GM23338 (cell line): ENCODE data around the gene FMC1. TPM values are rescaled to one million over a fixed set of nuclear protein-coding genes. Genes with fewer than 3 reads are reported as not detected.
A peak's percentile ranks its signal among the peaks of the same experiment; 100 is the strongest.

Experiments used
- ATAC-seq: fragments of 200-7000 bp; cut with Tn5 transposase; 3 replicates; pipeline ENCODE4 v1.9.1; 2020
- DNase-seq: peaks from one replicate; pipeline ENCODE4 v3.0.0-alpha.2; 2015; ENCODE audit warnings: low spot score
- H2AFZ ChIP-seq: fragments of 200-600 bp; sonication (generic); 2 replicates; pipeline ENCODE4 v1.8.0; 2016; ENCODE audit warnings: antibody characterized with exemption, mild to moderate bottlenecking, moderate library complexity
- H3F3A ChIP-seq: fragments of 200-600 bp; sonication (generic); replicated peaks from 2 replicates; pipeline ENCODE4 v1.8.0; 2017; ENCODE audit warnings: antibody characterized with exemption, mixed run types, low read depth
- H3K27ac ChIP-seq: fragments of 200-600 bp; sonication (generic); 2 replicates; pipeline ENCODE4 v1.6.1; 2016; ENCODE audit warnings: low read depth
- H3K27me3 ChIP-seq: fragments of 200-600 bp; sonication (generic); 2 replicates; pipeline ENCODE4 v1.8.0; 2016; ENCODE audit warnings: mild to moderate bottlenecking, mixed run types, moderate library complexity; ENCODE audit not compliant: insufficient read depth
- H3K36me3 ChIP-seq: fragments of 200-600 bp; sonication (generic); 2 replicates; pipeline ENCODE4 v1.8.0; 2016; ENCODE audit warnings: mild to moderate bottlenecking; ENCODE audit not compliant: insufficient read depth
- H3K4me1 ChIP-seq: fragments of 200-600 bp; sonication (generic); 2 replicates; pipeline ENCODE4 v1.8.0; 2016; ENCODE audit warnings: mild to moderate bottlenecking, moderate library complexity; ENCODE audit not compliant: insufficient read depth
- H3K4me2 ChIP-seq: fragments of 200-600 bp; sonication (generic); 2 replicates; pipeline ENCODE4 v1.7.1; 2017; ENCODE audit warnings: mixed run types
- H3K4me3 ChIP-seq: fragments of 200-600 bp; sonication (generic); 2 replicates; pipeline ENCODE4 v1.6.1; 2016; ENCODE audit warnings: mixed run types
- H3K79me2 ChIP-seq: fragments of 200-600 bp; sonication (generic); replicated peaks from 2 replicates; pipeline ENCODE4 v1.8.0; 2017; ENCODE audit warnings: mild to moderate bottlenecking; ENCODE audit not compliant: insufficient read depth
- H3K9me2 ChIP-seq: fragments of 200-600 bp; sonication (generic); 2 replicates; pipeline ENCODE4 v1.8.0; 2017; ENCODE audit not compliant: insufficient read depth
- H4K20me1 ChIP-seq: fragments of 200-600 bp; sonication (generic); replicated peaks from 2 replicates; pipeline ENCODE4 v1.8.0; 2017; ENCODE audit warnings: mild to moderate bottlenecking; ENCODE audit not compliant: insufficient read depth
- H3K27ac Mint-ChIP-seq: 2 replicates; pipeline ENCODE4 v1.8.0; 2020; ENCODE audit warnings: inconsistent platforms, mild to moderate bottlenecking, moderate library complexity, mixed read lengths
- H3K27me3 Mint-ChIP-seq: 3 replicates; pipeline ENCODE4 v1.8.0; 2022; ENCODE audit warnings: low read depth, mild to moderate bottlenecking, moderate library complexity, mixed read lengths, inconsistent platforms; ENCODE audit not compliant: insufficient read depth, poor library complexity
- H3K36me3 Mint-ChIP-seq: 3 replicates; pipeline ENCODE4 v1.8.0; 2021; ENCODE audit warnings: low read depth, mild to moderate bottlenecking, inconsistent platforms, moderate library complexity, mixed read lengths
- H3K4me1 Mint-ChIP-seq: 3 replicates; pipeline ENCODE4 v1.8.0; 2020; ENCODE audit warnings: mild to moderate bottlenecking, inconsistent platforms, mixed read lengths
- H3K4me3 Mint-ChIP-seq: 3 replicates; pipeline ENCODE4 v1.8.0; 2021; ENCODE audit warnings: moderate library complexity, mild to moderate bottlenecking, inconsistent platforms, mixed read lengths
- H3K9me3 Mint-ChIP-seq: 3 replicates; pipeline ENCODE4 v1.8.0; 2020; ENCODE audit warnings: moderate library complexity, mild to moderate bottlenecking, inconsistent platforms, mixed read lengths
- CREB1 ChIP-seq: fragments of 250-450 bp; sonication (Bioruptor Pico); IDR thresholded peaks from 2 replicates; pipeline ENCODE4 v1.5.0; 2020; ENCODE audit warnings: low read depth, mild to moderate bottlenecking, moderate library complexity
- EZH2 ChIP-seq: fragments of 200-600 bp; sonication (generic); IDR thresholded peaks from one replicate; pipeline ENCODE4 v1.8.0; 2017; ENCODE audit warnings: antibody characterized with exemption, mild to moderate bottlenecking, low read depth; ENCODE audit not compliant: unreplicated experiment
- JUNB ChIP-seq: IDR thresholded peaks from one replicate; pipeline ENCODE4 v1.6.1; 2016; ENCODE audit warnings: antibody characterized with exemption; ENCODE audit not compliant: unreplicated experiment
- NANOG ChIP-seq: IDR thresholded peaks from 2 replicates; pipeline ENCODE4 v1.6.1; 2016; ENCODE audit warnings: antibody characterized with exemption, borderline replicate concordance
- POLR2AphosphoS5 ChIP-seq: IDR thresholded peaks from 2 replicates; pipeline ENCODE4 v1.6.1; 2016; ENCODE audit warnings: antibody characterized with exemption, low read depth
- polyA plus RNA-seq: library from polyadenylated mRNA; unstranded; fragments of >200 nt; fragmentation: Nextera tagmentation; extraction: Ambion mirVana; gene quantifications from 2 replicates; pipeline ENCODE4 v1.2.1, GENCODE V29; 2016
- total RNA-seq: library from RNA; depleted of rRNA; stranded (reverse); fragments of >200 nt; shearing (Covaris generic); gene quantifications from 2 replicates; pipeline ENCODE4 v1.2.3, GENCODE V29; 2014
- TF ChIP-seq, protein P1 (sequence below): IDR thresholded peaks from one replicate; pipeline ENCODE4 v1.6.1; 2018; ENCODE audit warnings: antibody characterized with exemption; ENCODE audit not compliant: unreplicated experiment
- TF ChIP-seq, protein P2 (sequence below), 2 experiments: fragments of 200-600 bp in 1 of 2; sonication (generic) in 1 of 2; conservative IDR thresholded peaks; 2 replicates each; pipeline versions ENCODE4 v1.5.1 to v1.6.1; 2016 to 2017; ENCODE audit warnings: antibody characterized with exemption in 2 of 2, low read depth in 2 of 2, mild to moderate bottlenecking in 2 of 2, moderate library complexity in 1 of 2

Gene FMC1
- total and polyA plus RNA-seq, 2 experiments from 2014 or later = 4.8 to 70.5 TPM

DNA sequence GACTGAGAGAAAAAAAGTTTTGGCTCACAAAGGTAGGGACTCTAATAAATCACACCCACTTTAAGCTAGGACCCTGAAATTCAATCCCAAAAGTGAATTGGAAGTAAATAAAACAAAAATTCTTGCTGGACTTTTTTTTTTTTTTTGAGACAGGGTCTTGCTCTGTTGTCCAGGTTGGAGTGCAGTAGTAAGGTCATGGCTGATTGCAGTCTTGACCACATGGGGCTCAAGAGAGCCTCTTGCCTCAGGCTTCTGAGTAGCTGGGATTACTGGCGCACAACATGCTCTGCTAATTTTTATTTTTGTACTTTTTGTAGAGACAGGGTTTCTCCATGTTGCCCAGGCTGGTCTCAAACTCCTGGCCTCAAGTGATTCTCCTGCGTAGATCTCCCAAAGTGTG, 13.6 kb downstream of the FMC1 start:
- Histone ChIP-seq H3K4me1 (peaks cover 7% of the 10 kb centered on the region), H3K27me3 (no peaks in the 10 kb centered on the region), H2AFZ (no peak overlapping the region), H3K4me2 (no peak overlapping the region), H3K4me3 (no peak overlapping the region), H3K36me3 (no peaks in the 10 kb centered on the region), H3K9me2 (no peaks in the 10 kb centered on the region), H3K27ac (no peak overlapping the region), H4K20me1 (no peaks in the 10 kb centered on the region), H3K79me2 (no peaks in the 10 kb centered on the region), H3F3A (0 out of 2 replicates have a peak, but pooled peaks cover 6% of the 10 kb centered on the region)
- ATAC-seq (no peak), DNase-seq (no peak)
- no peak overlapping the region for H3K4me3 Mint-ChIP-seq
- peaks cover 7% of the 10 kb centered on the region for H3K27me3 Mint-ChIP-seq
- TF ChIP-seq, protein P1, sequence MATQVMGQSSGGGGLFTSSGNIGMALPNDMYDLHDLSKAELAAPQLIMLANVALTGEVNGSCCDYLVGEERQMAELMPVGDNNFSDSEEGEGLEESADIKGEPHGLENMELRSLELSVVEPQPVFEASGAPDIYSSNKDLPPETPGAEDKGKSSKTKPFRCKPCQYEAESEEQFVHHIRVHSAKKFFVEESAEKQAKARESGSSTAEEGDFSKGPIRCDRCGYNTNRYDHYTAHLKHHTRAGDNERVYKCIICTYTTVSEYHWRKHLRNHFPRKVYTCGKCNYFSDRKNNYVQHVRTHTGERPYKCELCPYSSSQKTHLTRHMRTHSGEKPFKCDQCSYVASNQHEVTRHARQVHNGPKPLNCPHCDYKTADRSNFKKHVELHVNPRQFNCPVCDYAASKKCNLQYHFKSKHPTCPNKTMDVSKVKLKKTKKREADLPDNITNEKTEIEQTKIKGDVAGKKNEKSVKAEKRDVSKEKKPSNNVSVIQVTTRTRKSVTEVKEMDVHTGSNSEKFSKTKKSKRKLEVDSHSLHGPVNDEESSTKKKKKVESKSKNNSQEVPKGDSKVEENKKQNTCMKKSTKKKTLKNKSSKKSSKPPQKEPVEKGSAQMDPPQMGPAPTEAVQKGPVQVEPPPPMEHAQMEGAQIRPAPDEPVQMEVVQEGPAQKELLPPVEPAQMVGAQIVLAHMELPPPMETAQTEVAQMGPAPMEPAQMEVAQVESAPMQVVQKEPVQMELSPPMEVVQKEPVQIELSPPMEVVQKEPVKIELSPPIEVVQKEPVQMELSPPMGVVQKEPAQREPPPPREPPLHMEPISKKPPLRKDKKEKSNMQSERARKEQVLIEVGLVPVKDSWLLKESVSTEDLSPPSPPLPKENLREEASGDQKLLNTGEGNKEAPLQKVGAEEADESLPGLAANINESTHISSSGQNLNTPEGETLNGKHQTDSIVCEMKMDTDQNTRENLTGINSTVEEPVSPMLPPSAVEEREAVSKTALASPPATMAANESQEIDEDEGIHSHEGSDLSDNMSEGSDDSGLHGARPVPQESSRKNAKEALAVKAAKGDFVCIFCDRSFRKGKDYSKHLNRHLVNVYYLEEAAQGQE = no peak
- TF ChIP-seq, protein P2, sequence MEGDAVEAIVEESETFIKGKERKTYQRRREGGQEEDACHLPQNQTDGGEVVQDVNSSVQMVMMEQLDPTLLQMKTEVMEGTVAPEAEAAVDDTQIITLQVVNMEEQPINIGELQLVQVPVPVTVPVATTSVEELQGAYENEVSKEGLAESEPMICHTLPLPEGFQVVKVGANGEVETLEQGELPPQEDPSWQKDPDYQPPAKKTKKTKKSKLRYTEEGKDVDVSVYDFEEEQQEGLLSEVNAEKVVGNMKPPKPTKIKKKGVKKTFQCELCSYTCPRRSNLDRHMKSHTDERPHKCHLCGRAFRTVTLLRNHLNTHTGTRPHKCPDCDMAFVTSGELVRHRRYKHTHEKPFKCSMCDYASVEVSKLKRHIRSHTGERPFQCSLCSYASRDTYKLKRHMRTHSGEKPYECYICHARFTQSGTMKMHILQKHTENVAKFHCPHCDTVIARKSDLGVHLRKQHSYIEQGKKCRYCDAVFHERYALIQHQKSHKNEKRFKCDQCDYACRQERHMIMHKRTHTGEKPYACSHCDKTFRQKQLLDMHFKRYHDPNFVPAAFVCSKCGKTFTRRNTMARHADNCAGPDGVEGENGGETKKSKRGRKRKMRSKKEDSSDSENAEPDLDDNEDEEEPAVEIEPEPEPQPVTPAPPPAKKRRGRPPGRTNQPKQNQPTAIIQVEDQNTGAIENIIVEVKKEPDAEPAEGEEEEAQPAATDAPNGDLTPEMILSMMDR (conservative IDR thresholded peaks at IDR 0.05; ENCODE audit: low read depth in 2 of 2) = 0 out of 4 replicates have a peak, but pooled peaks of 1 of the 2 experiments have one; percentile 9
- no peaks in the 10 kb centered on the region for H3K9me3 Mint-ChIP-seq
- H3K36me3 Mint-ChIP-seq = peaks cover 6% of the 10 kb centered on the region
- H3K4me1 Mint-ChIP-seq = peaks cover 17% of the 10 kb centered on the region
- H3K27ac Mint-ChIP-seq = no peak overlapping the region

DNA sequence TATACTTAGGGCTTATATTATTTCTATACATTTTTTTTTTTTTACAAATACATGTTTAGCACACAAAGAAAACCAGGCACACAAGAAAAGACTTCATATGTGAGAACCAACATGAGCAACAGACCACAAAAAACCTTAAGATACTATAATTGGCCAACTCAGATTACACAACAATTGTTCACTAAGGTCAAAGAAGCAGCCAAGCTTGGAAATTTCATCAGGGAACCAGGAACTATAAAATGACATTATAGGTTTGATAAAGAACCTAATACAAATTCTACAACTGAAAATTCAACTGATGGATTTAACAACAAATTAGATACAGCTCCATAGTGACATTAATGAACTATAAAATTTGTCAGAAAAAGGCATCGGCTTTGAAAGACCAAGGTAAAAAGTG, 14.2 kb downstream of the FMC1 start:
- H3F3A ChIP-seq = 0 out of 2 replicates have a peak, but pooled peaks cover 6% of the 10 kb centered on the region
- H3K4me1 Mint-ChIP-seq = peaks cover 17% of the 10 kb centered on the region
- H3K27ac Mint-ChIP-seq = no peak overlapping the region
- DNase-seq (no peak), ATAC-seq (no peak)
- H3K36me3 ChIP-seq = no peaks in the 10 kb centered on the region
- peaks cover 7% of the 10 kb centered on the region for H3K4me1 ChIP-seq
- H3K4me3 ChIP-seq = no peak overlapping the region
- H3K79me2 ChIP-seq = no peaks in the 10 kb centered on the region
- H3K4me3 Mint-ChIP-seq = no peak overlapping the region
- peaks cover 8% of the 10 kb centered on the region for H3K27me3 Mint-ChIP-seq
- no peak overlapping the region for H3K27ac ChIP-seq
- no peaks in the 10 kb centered on the region for H3K9me3 Mint-ChIP-seq
- H2AFZ ChIP-seq = no peak overlapping the region
- H3K9me2 ChIP-seq = no peaks in the 10 kb centered on the region
- no peaks in the 10 kb centered on the region for H4K20me1 ChIP-seq
- peaks cover 5% of the 10 kb centered on the region for H3K36me3 Mint-ChIP-seq
- no peaks in the 10 kb centered on the region for H3K27me3 ChIP-seq
- no peak overlapping the region for H3K4me2 ChIP-seq
- TF ChIP-seq EZH2 (no peak), CREB1 (CRISPR knock-in tag) (no peak), NANOG (no peak), POLR2AphosphoS5 (no peak), JUNB (no peak)
- TF ChIP-seq, protein P1 = no peak
- TF ChIP-seq, protein P2 (conservative IDR thresholded peaks at IDR 0.05; ENCODE audit: low read depth in 2 of 2) = no peak
